ENCODE measurements around the gene STX2.

- TF ChIP-seq CTCF (optimal IDR thresholded peaks at IDR 0.05 in 1 of 3, IDR thresholded peaks at IDR 0.05 in 1 of 3, conservative IDR thresholded peaks at IDR 0.05 in 1 of 3; ENCODE audit: extremely low read depth in 1 of 3, insufficient read depth in 2 of 3, low read length in 3 of 3): no peak
- TF ChIP-seq EZH2 (IDR thresholded peaks at IDR 0.05; ENCODE audit: low read length): no peak
Observed at GRCh38 chr12:130871286-130872178, 32.5 kb upstream of the STX2 start, which contains the start of gene RAN.
